Measurements from ENCODE around the gene NBEAL1.

- TF ChIP-seq CTCF (IDR thresholded peaks at IDR 0.05) (no peak), POLR2A (IDR thresholded peaks at IDR 0.05) (no peak)
Observed at GRCh38 chr2:203033395-203033794, 18.7 kb downstream of the NBEAL1 start.
